Endothelial cell (in vitro differentiated cells): ENCODE measurements around the gene MAP3K5. TPM values are rescaled to one million over a fixed set of nuclear protein-coding genes. Genes with fewer than 3 reads are reported as not detected.

Source experiments
- DNase-seq: peaks from one replicate; pipeline ENCODE4 v3.0.0; 2021; ENCODE audit warnings: low spot score
- H3K27ac Mint-ChIP-seq: one replicate; pipeline ENCODE4 v1.8.0; 2021; ENCODE audit warnings: mixed read lengths, inconsistent platforms; ENCODE audit not compliant: unreplicated experiment
- H3K27me3 Mint-ChIP-seq: one replicate; pipeline ENCODE4 v1.8.0; 2021; ENCODE audit warnings: mild to moderate bottlenecking, moderate library complexity, mixed read lengths, inconsistent platforms; ENCODE audit not compliant: unreplicated experiment
- H3K36me3 Mint-ChIP-seq: one replicate; pipeline ENCODE4 v1.8.0; 2021; ENCODE audit warnings: mild to moderate bottlenecking, low read depth, mixed read lengths, inconsistent platforms; ENCODE audit not compliant: unreplicated experiment
- H3K4me1 Mint-ChIP-seq: one replicate; pipeline ENCODE4 v1.8.0; 2021; ENCODE audit warnings: mild to moderate bottlenecking, mixed read lengths, inconsistent platforms; ENCODE audit not compliant: unreplicated experiment
- H3K4me3 Mint-ChIP-seq: one replicate; pipeline ENCODE4 v1.8.0; 2021; ENCODE audit warnings: mild to moderate bottlenecking, mixed read lengths, inconsistent platforms; ENCODE audit not compliant: unreplicated experiment
- H3K9me3 Mint-ChIP-seq: one replicate; pipeline ENCODE4 v1.8.0; 2021; ENCODE audit warnings: mixed read lengths, inconsistent platforms; ENCODE audit not compliant: unreplicated experiment
- CTCF ChIP-seq: fragments of 200-600 bp; sonication (generic); IDR thresholded peaks from one replicate; pipeline ENCODE4 v1.5.0; 2021; ENCODE audit warnings: antibody characterized with exemption; ENCODE audit not compliant: unreplicated experiment
- total RNA-seq: library from RNA; stranded (reverse); fragmentation: NEBNext Ultra II Directional; extraction: Animal tissue kit (Norgen Biotek cat#: 25700); gene quantifications from one replicate; pipeline ENCODE4 v1.2.1, GENCODE V29; 2021; ENCODE audit not compliant: unreplicated experiment

Gene MAP3K5
- total RNA-seq, 1 donor from 2014 or later: 0.33 TPM

GRCh38 chr6:136510782-136511181 lies 281.5 kb downstream of the MAP3K5 start:
- no peak overlapping the region for H3K4me3 Mint-ChIP-seq
- H3K9me3 Mint-ChIP-seq: no peaks in the 10 kb centered on the region
- H3K27ac Mint-ChIP-seq: no peak overlapping the region
- H3K4me1 Mint-ChIP-seq: no peaks in the 10 kb centered on the region
- no peak for TF ChIP-seq CTCF
- H3K36me3 Mint-ChIP-seq: no peaks in the 10 kb centered on the region
- DNase-seq: no peak
- no peaks in the 10 kb centered on the region for H3K27me3 Mint-ChIP-seq

GRCh38 chr6:136510299-136510698 lies 282.0 kb downstream of the MAP3K5 start:
- no peak overlapping the region for H3K4me3 Mint-ChIP-seq
- no peak overlapping the region for H3K27ac Mint-ChIP-seq
- H3K9me3 Mint-ChIP-seq: no peaks in the 10 kb centered on the region
- no peak for TF ChIP-seq CTCF
- DNase-seq: no peak
- no peaks in the 10 kb centered on the region for H3K36me3 Mint-ChIP-seq
- no peaks in the 10 kb centered on the region for H3K27me3 Mint-ChIP-seq
- no peaks in the 10 kb centered on the region for H3K4me1 Mint-ChIP-seq

GRCh38 chr6:136508725-136509392 lies 283.4 kb downstream of the MAP3K5 start:
- DNase-seq: no peak
- H3K4me3 Mint-ChIP-seq: no peak overlapping the region
- TF ChIP-seq CTCF: no peak
- H3K4me1 Mint-ChIP-seq: no peaks in the 10 kb centered on the region
- H3K27ac Mint-ChIP-seq: no peak overlapping the region
- H3K27me3 Mint-ChIP-seq: no peaks in the 10 kb centered on the region
- H3K9me3 Mint-ChIP-seq: no peaks in the 10 kb centered on the region
- no peaks in the 10 kb centered on the region for H3K36me3 Mint-ChIP-seq

Other genes with a start within 250 kb of the MAP3K5 start
- 1.3 TPM for gene MAP7, start 242.1 kb downstream of the MAP3K5 start, total RNA-seq
- 3.7 TPM for gene PEX7, start 30.1 kb upstream of the MAP3K5 start, total RNA-seq
- not detected for gene SLC35D3, start 129.8 kb upstream of the MAP3K5 start, total RNA-seq